HCT116 (cell line): ENCODE results near the gene C16orf74. TPM values are rescaled to one million over a fixed set of nuclear protein-coding genes. Genes with fewer than 3 reads are reported as not detected.

Source experiments
- ATAC-seq: fragments of 200-7000 bp; cut with Tn5 transposase; 2 replicates; pipeline ENCODE4 v1.9.1; 2020; ENCODE audit warnings: mild to moderate bottlenecking, moderate library complexity
- BruUV-seq: library from RNA; stranded (reverse); fragments of 400-500 nt; replicated peaks from 2 replicates; lab custom pipeline; 2021; lab: Mats Ljungman, UMichigan
- CTCF ChIA-PET: fragments of 300-600 bp; sonication (Branson Sonifier 250); formaldehyde crosslinking; loops from one replicate; lab custom pipeline; 2021; ENCODE audit warnings: antibody characterized with exemption; lab: Charles Lee
- POLR2A ChIA-PET: fragments of 300-600, 350-600 bp; sonication (Branson Sonifier 250); formaldehyde crosslinking; loops from one replicate; lab custom pipeline; 2021; ENCODE audit warnings: antibody characterized with exemption; lab: Charles Lee
- RAD21 ChIA-PET, 2 experiments: fragments of 300-600 bp; sonication (Branson Sonifier 250); formaldehyde crosslinking; loops; one replicate each; lab custom pipeline; 2023; ENCODE audit warnings: low total read pairs in 2 of 2; ENCODE audit not compliant: uncharacterized antibody in 2 of 2, unreplicated experiment in 2 of 2, low non-redundant PET in 1 of 2; lab: Charles Lee
- DNase-seq: peaks from one replicate; pipeline ENCODE4 v3.0.0-alpha.2; 2010; ENCODE audit warnings: low read depth, low spot score
- H2AFZ ChIP-seq: fragments of 200-600 bp; shearing (Covaris generic), sonication (generic); 2 replicates; pipeline ENCODE4 v1.6.1; 2017; ENCODE audit warnings: low read depth, mixed run types, mixed read lengths, antibody characterized with exemption, low read length; ENCODE audit not compliant: poor library complexity, severe bottlenecking
- H3K27ac ChIP-seq: 2 replicates; pipeline ENCODE4 v1.5.1; 2012; ENCODE audit warnings: low read depth, low read length
- H3K27me3 ChIP-seq: fragments of 200-600 bp; sonication (generic); 2 replicates; pipeline ENCODE4 v1.6.1; 2016; ENCODE audit warnings: mixed run types, low read length, mixed read lengths; ENCODE audit not compliant: insufficient read depth
- H3K36me3 ChIP-seq, 2 experiments: fragments of 200-500 bp in 1 of 2; fragments of 200-600 bp in 1 of 2; sonication (Bioruptor generic) in 1 of 2; sonication (generic) in 1 of 2; 2 replicates each; pipeline versions ENCODE4 v1.5.1 to v1.6.1; 2014 to 2016; ENCODE audit warnings: low read length in 2 of 2, inconsistent platforms in 1 of 2, mixed read lengths in 1 of 2, mixed run types in 1 of 2; ENCODE audit not compliant: insufficient read depth in 2 of 2, control insufficient read depth in 1 of 2
- H3K4me1 ChIP-seq, 2 experiments: fragments of 200-600 bp in 1 of 2; sonication (generic) in 1 of 2; 2 replicates each; pipeline versions ENCODE4 v1.5.1 to v1.6.1; 2012 to 2017; ENCODE audit warnings: low read length in 2 of 2, inconsistent platforms in 1 of 2, mild to moderate bottlenecking in 1 of 2, mixed read lengths in 1 of 2, mixed run types in 1 of 2, moderate library complexity in 1 of 2; ENCODE audit not compliant: insufficient read depth in 2 of 2, control insufficient read depth in 1 of 2
- H3K4me2 ChIP-seq: fragments of 200-600 bp; sonication (generic); 2 replicates; pipeline ENCODE4 v1.6.1; 2017; ENCODE audit warnings: mixed run types, low read length, mixed read lengths
- H3K4me3 ChIP-seq, 2 experiments: fragments of 200-600 bp in 1 of 2; sonication (generic) in 1 of 2; replicated peaks in 1 of 2; 2 replicates each; pipeline ENCODE4 v1.5.1; 2011 to 2016; ENCODE audit warnings: low read length in 2 of 2, control low read depth in 1 of 2, low read depth in 1 of 2, mild to moderate bottlenecking in 1 of 2, mixed read lengths in 1 of 2, mixed run types in 1 of 2
- H3K79me2 ChIP-seq: fragments of 200-600 bp; sonication (generic); 2 replicates; pipeline ENCODE4 v1.6.1; 2017; ENCODE audit warnings: mild to moderate bottlenecking, mixed run types, low read length, moderate library complexity, mixed read lengths; ENCODE audit not compliant: insufficient read depth
- H3K9ac ChIP-seq: fragments of 200-600 bp; sonication (generic); 2 replicates; pipeline ENCODE4 v1.6.1; 2016; ENCODE audit warnings: low read length, mixed read lengths
- H3K9me2 ChIP-seq: fragments of 200-600 bp; sonication (generic), shearing (Covaris generic); 2 replicates; pipeline ENCODE4 v1.6.1; 2017; ENCODE audit warnings: mixed run types, mild to moderate bottlenecking, moderate library complexity; ENCODE audit not compliant: insufficient read depth
- H3K9me3 ChIP-seq, 2 experiments: fragments of 200-500 bp in 1 of 2; fragments of 200-600 bp in 1 of 2; sonication (Bioruptor generic) in 1 of 2; sonication (generic) in 1 of 2; 2 replicates each; pipeline ENCODE4 v1.6.1; 2014 to 2017; ENCODE audit warnings: low read length in 2 of 2, mixed read lengths in 2 of 2, inconsistent platforms in 1 of 2, low read depth in 1 of 2, mild to moderate bottlenecking in 1 of 2, mixed run types in 1 of 2, moderate library complexity in 1 of 2; ENCODE audit not compliant: control insufficient read depth in 1 of 2, insufficient read depth in 1 of 2
- H4K20me1 ChIP-seq: fragments of 200-600 bp; sonication (generic), shearing (Covaris generic); 2 replicates; pipeline ENCODE4 v1.6.1; 2017; ENCODE audit warnings: mixed run types, mild to moderate bottlenecking, moderate library complexity; ENCODE audit not compliant: insufficient read depth
- ATF3 ChIP-seq: IDR thresholded peaks from 2 replicates; pipeline ENCODE4 v1.6.1; 2012
- CBX3 ChIP-seq: IDR thresholded peaks from 2 replicates; pipeline ENCODE4 v1.6.1; 2012; ENCODE audit warnings: low read depth
- CEBPB ChIP-seq: IDR thresholded peaks from 2 replicates; pipeline ENCODE4 v1.6.1; 2012; ENCODE audit warnings: low read depth
- CTCF ChIP-seq, 3 experiments: fragments of 200-600 bp in 1 of 3; sonication (generic) in 1 of 3; IDR thresholded peaks in 2 of 3; conservative IDR thresholded peaks in 1 of 3; 2 replicates each; pipeline ENCODE4 v1.5.1; 2012 to 2017; ENCODE audit warnings: low read depth in 2 of 3, low read length in 2 of 3, antibody characterized with exemption in 1 of 3, borderline replicate concordance in 1 of 3, control low read depth in 1 of 3, mild to moderate bottlenecking in 1 of 3, mixed read lengths in 1 of 3, mixed run types in 1 of 3, moderate library complexity in 1 of 3; ENCODE audit not compliant: insufficient read depth in 1 of 3
- ELF1 ChIP-seq: IDR thresholded peaks from 2 replicates; pipeline ENCODE4 v1.6.1; 2012; ENCODE audit warnings: low read depth, borderline replicate concordance
- EZH2 ChIP-seq: fragments of 200-600 bp; sonication (generic); IDR thresholded peaks from 2 replicates; pipeline ENCODE4 v1.6.1; 2017; ENCODE audit warnings: antibody characterized with exemption, mixed run types
- EZH2phosphoT487 ChIP-seq: fragments of 200-600 bp; IDR thresholded peaks from 2 replicates; pipeline ENCODE4 v1.6.1; 2018; ENCODE audit warnings: antibody characterized with exemption, borderline replicate concordance
- FOSL1 ChIP-seq: IDR thresholded peaks from 2 replicates; pipeline ENCODE4 v1.6.1; 2012; ENCODE audit warnings: low read depth
- JUND ChIP-seq: IDR thresholded peaks from 2 replicates; pipeline ENCODE4 v1.6.1; 2012
- MAX ChIP-seq: IDR thresholded peaks from 2 replicates; pipeline ENCODE4 v1.6.1; 2012
- POLR2AphosphoS5 ChIP-seq: IDR thresholded peaks from 2 replicates; pipeline ENCODE4 v1.6.1; 2011; ENCODE audit warnings: mild to moderate bottlenecking, low read depth, low read length, moderate library complexity
- SIN3A ChIP-seq: IDR thresholded peaks from 2 replicates; pipeline ENCODE4 v1.6.1; 2012; ENCODE audit warnings: low read depth
- TCF7L2 ChIP-seq: IDR thresholded peaks from 2 replicates; pipeline ENCODE4 v1.7.0; 2011; ENCODE audit warnings: borderline replicate concordance, inconsistent platforms; ENCODE audit not compliant: insufficient read depth, insufficient read length; ENCODE audit errors: extremely low read depth
- intact Hi-C: fragments of 100-400 bp; cut with micrococcal nuclease; formaldehyde crosslinking; loops from 2 replicates; pipeline ENCODE4 v1.10.0; 2022
- total RNA-seq: library from RNA; stranded (reverse); gene quantifications from one replicate; pipeline ENCODE4 v1.2.1, GENCODE V29; 2021; ENCODE audit not compliant: unreplicated experiment

The C16orf74 gene
- total RNA-seq, 1 experiment from 2014 or later = 30.0 TPM

- DNase-seq = no peak
- RAD21 ChIA-PET = no interaction called here
- TF ChIP-seq ATF3 = no peak
- TF ChIP-seq CBX3 = no peak
- TF ChIP-seq, all 23 proteins: peak for 0
- Histone ChIP-seq H3K4me3 (no peak overlapping the region), H3K27ac (no peak overlapping the region), H3K36me3 (peaks cover 67 to 70% of the 10 kb centered on the region in 2 experiments), H4K20me1 (no peaks in the 10 kb centered on the region), H3K9me3 (no peaks in the 10 kb centered on the region), H3K9me2 (no peaks in the 10 kb centered on the region), H3K27me3 (no peaks in the 10 kb centered on the region), H2AFZ (no peak overlapping the region), H3K4me1 (0 out of 4 replicates have a peak, but pooled peaks cover 0 to 3% of the 10 kb centered on the region in 2 experiments), H3K79me2 (no peaks in the 10 kb centered on the region), H3K9ac (no peak overlapping the region), H3K4me2 (no peak overlapping the region)
- intact Hi-C loops = no loop called here
- ChIA-PET POLR2A (no interaction called here), CTCF (no interaction called here)
- no peak for ATAC-seq
- no TSS peak for BruUV-seq
These were observed 89.0 kb downstream of the C16orf74 start for GRCh38 chr16:85661740-85662481.

GRCh38 chr16:85660843-85661739, 89.8 kb downstream of the C16orf74 start:
- Histone ChIP-seq H3K79me2 (no peaks in the 10 kb centered on the region), H3K27ac (no peak overlapping the region), H3K36me3 (peaks cover 60 to 63% of the 10 kb centered on the region in 2 experiments), H3K4me2 (no peak overlapping the region), H3K27me3 (no peaks in the 10 kb centered on the region), H4K20me1 (no peaks in the 10 kb centered on the region), H2AFZ (no peak overlapping the region), H3K4me3 (no peak overlapping the region), H3K4me1 (0 out of 4 replicates have a peak, but pooled peaks cover 0 to 3% of the 10 kb centered on the region in 2 experiments), H3K9me3 (no peaks in the 10 kb centered on the region), H3K9ac (no peak overlapping the region), H3K9me2 (no peaks in the 10 kb centered on the region)
- ChIA-PET RAD21 (no interaction called here), CTCF (interaction anchor here (0.7 to 1.8 kb wide), 3 partner anchors 12 to 55 kb away, joined by 3 to 5 read pairs (median 3); no protein-coding TSS in a partner anchor), POLR2A (no interaction called here)
- ATAC-seq (no peak), DNase-seq (no peak)
- intact Hi-C loops = no loop called here
- BruUV-seq = no TSS peak
- no peak for TF ChIP-seq MAX
- TF ChIP-seq JUND = no peak
- no peak for TF ChIP-seq CBX3
- TF ChIP-seq CTCF (IDR thresholded peaks at IDR 0.05 in 2 of 3, conservative IDR thresholded peaks at IDR 0.05 in 1 of 3; ENCODE audit: borderline replicate concordance in 1 of 3, insufficient read depth in 1 of 3, low read depth in 2 of 3, low read length in 2 of 3) = no peak
- no peak for TF ChIP-seq EZH2phosphoT487
- TF ChIP-seq SIN3A = no peak
- no peak for TF ChIP-seq CEBPB
- no peak for TF ChIP-seq EZH2
- TF ChIP-seq POLR2AphosphoS5 = no peak
- TF ChIP-seq ELF1 = no peak
- no peak for TF ChIP-seq FOSL1
- TF ChIP-seq TCF7L2 = no peak
